ENCODE measurements around the gene PCSK5.
A peak's percentile ranks its signal among the peaks of the same experiment; 100 is the strongest.
"Not testable (repeated sequence)": the region's sequence is repeated elsewhere in the genome, so short reads cannot be mapped to it uniquely, and the experiment has no call there.

The PCSK5 gene

DNA sequence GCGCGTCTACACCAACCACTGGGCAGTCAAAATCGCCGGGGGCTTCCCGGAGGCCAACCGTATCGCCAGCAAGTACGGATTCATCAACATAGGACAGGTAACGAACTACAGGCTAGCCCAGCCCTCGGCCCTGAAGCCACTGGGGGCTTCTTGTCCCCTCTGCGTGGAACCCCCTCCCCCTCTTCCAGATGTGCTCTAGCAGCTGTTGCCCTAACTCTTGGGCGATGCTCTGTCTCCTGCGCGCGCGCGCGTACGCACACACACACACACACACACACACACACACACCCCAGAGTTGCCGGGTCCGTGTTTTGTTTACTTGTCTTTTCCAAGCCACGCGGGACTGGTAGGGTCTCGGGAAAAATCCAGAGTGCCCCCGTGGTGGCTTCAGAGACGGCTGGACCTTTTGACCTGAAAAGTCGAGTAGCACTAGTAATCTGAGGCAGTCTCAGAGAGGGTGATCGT lies 836 bp downstream of the PCSK5 start:
- DNase-seq = no peak

DNA sequence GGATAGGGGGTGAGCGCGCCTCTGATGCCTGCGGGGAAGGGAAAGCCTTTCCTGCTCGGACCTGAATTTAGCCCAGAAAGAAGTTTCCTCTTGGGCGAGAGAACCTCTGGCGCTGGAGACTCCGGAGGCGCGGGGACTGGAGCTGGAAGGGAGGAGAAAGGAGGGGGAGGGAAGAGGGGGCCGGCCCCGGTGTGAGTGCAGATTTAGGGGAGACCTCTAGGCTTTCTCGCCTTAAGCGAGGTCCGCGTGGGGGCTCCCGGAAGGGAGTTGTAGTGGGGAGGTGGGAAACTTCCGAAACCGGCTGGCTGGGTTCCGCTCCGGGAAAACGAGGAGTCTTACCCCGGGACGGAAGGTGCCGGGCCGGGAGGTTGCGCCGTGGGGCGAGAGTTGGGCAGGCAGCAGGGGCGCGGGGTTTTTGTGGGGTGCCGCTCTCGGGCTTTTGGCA lies 1.3 kb downstream of the PCSK5 start:
- no peak for DNase-seq

DNA sequence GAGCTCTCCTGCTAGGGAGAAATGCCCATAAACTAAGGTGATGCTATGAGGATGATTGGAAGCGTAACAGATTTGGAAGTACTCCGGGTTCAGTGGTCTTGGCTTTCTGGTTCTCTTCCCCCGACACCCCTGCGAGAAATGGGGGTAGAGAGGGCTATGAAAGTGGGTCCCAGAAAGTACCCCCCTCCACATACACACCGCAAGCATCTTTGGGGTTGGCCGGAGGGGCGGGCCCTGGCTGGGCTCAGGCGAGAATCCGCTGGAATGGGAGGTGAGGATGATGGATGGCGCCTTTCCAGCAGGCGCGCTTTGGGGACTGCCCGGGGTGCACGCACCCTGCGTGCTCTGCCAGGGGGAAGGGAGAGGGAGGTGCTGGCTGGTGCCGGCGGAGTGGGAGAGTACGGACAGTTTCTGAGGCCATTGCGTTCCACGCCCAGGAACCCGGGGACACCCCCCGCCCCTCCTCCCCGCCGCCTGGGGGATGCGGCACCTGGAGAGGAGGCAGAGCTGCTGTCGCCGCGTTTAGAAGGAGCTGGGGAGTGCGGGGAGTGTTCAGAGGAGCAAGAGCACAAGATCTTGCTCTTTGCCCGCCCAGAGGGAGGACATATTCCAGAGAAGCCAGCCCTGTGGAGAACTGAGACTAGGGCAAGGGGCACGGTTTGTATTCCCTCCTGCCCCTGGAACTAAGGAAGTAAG lies 1.9 kb downstream of the PCSK5 start:
- DNase-seq = no peak

DNA sequence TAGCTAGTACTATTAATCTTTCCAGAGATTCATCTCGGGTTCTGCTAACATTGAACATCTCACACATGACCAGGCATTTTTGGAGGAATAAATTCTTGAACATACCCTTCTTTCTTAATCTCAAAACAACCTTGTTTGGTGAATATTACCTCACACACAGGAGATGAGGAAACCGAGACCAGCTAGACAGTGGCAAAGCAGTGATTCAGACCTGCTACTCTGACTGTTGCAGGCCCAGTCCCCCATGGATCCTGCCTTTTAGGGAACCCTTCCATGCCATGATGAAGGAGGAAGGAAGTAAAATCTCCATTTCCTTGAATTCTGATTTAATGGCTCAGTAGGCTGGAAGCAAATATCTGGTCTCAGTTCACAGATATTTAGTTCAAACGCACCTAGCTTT lies 2.6 kb downstream of the PCSK5 start:
- DNase-seq = no peak

DNA sequence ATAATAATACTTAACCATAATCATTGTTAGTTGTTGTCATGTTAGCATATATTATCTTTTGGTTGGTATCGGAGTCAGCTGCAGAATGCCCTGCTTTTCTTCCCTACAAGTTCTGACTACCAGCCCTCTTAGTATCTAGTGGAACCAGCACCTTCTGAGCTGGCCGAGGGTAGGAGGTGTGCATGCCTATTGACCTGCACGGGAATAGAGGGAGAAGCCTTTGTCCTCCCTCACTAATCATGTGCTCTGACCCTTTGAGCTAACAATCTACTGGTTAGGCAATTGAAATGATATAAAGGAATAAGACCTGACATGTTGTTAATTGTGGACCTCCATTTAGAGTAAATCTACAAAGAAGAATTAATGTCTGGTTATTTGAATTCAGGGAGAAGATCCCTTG lies 4.1 kb downstream of the PCSK5 start:
- DNase-seq = no peak

DNA sequence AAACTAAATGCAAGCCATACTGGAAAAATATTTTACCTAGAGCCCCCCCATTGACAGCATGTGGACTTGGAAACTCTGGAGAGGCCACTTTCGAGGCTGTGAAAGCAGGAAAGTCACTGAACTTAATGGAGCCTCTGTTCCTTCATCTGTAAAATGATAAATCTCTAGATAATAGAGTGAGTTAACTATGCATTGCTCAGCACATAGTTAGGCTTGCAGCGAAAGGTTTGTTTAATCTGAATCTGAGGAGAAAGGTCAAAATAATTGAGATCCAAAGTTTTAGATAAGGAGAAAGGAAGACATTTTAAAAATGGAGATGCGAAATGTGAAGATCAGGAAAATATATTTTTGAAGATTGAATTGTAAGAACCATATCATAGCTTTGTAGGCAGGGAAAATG lies 4.6 kb downstream of the PCSK5 start:
- DNase-seq = no peak

DNA sequence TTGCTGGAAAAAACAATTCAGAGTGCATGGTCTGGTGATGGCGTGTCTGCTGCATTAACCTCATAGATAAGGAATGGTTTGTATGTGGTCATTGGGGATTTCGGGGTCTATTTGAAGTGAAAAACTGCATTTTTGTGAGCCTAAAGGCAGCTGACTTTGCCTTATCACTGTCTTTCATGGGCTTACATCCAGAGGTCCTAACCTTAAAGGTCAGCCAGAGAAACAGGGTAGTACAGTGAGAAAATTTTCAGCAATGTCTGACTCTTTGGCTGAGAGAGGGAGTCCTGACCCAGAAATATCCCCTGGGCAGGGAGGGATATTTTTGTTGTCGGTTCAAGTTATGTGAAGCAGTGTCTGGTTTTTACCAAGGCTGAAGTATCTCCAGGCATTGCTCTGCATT lies 5.7 kb downstream of the PCSK5 start:
- DNase-seq = no peak

DNA sequence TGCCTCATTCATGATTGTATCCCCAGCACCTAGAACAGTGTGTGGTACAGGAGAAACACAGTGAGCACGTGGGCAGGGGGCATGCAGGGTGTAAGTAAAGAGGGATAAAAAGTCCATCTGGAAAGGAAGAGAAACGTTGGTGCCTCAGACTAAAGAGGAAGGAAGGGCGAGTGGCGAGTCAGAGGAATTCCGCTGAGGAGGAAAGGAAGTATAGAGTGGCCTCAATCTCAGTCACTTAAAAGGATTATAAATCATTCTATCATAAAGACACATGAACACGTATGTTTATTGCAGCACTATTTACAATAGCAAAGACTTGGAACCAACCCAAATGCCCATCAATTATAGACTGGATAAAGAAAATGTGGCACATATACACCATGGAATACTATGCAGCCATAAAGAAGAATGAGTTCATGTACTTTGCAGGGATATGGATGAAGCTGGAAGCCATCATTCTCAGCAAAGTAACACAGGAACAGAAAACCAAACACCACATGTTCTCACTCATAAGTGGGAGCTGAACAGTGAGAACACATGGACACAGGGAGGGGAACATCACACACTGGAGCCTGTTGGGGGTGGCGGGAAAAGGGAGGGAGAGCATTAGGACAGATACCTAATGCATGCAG lies 10.5 kb downstream of the PCSK5 start:
- not testable (repeated sequence) for DNase-seq

DNA sequence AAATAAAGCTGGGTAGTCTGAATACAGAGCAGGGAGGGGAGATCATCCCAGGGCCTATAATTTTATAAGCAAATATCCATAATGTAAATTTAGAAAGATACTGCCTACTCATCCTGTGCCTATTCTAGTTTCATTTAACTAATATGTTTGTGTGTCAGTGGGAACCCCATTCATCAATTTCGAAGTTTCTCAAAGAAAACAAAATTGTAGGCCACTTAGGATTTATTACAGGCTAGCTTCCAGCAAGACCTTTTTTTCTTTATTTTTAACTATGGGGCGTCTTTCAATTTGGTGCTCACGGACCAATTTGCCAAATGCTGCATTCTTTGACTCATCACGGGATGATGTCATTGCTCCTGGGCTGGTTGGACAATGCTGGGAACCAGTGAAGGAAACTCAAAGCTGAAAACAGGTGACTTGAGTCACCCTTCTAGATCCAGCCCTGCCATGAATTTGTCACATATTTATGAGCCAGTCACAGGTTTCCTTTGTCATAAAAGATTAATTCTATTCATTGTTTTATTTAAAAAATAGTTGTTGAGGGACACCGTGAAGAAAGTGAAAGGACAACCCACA lies 13.4 kb downstream of the PCSK5 start:
- peak in 1 of 2 experiments; percentile 31 for DNase-seq

DNA sequence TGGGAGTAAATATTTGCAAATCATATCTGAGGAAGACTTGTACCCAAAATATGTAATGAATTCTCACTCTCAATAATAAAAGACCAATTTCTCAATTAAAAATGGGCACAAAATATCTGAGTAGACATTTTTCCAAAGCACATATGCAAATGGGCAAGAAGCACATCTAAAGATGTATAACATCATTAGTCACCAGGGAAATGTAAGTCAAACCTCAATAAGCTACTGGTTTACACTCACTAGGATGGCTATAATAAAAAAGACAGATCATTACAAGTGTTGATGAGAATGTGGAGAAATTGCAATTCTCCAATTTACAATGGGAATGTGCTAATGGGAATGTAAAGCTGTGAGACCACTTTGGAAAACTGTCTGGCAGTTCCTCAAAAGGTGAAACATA lies 13.9 kb downstream of the PCSK5 start:
- no peak for DNase-seq

DNA sequence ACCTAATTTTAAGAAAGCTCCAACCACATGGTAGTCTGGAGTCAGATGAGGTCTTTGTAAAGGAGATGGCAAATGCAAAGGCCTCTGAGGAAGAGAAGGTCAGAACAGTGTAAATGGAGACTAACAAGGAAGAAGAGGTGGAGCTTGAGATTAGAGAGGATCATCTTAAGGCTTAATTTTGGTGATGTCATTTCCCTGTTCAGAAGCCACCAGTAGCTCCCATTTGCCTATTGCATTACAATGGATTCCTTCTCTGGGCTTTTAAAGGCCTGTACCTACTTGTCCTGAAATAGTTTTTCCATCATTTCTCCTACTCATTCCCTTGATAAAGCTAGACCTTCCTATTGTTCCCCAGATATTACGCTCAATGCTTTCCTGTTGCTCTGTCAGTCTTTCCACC lies 16.1 kb downstream of the PCSK5 start:
- DNase-seq = no peak

DNA sequence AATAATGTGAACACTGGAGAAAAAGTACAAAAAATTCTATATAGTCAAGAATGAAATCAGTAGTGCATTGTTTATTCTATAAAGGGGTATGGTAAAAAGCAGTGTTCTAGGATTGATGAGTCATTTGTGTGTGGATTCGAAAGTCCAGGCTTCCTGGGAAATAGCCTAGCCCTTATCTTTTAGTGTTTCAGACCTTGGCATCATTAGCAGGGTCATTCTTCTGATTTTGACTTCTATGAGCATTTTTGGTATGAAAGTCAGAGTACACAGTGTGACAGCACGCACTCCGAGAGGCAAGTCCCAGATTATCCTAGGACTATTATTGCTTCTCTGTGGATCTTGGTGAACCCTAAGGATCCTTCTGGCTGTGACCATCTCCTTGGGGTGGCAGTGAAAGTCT lies 16.9 kb downstream of the PCSK5 start:
- DNase-seq = no peak

DNA sequence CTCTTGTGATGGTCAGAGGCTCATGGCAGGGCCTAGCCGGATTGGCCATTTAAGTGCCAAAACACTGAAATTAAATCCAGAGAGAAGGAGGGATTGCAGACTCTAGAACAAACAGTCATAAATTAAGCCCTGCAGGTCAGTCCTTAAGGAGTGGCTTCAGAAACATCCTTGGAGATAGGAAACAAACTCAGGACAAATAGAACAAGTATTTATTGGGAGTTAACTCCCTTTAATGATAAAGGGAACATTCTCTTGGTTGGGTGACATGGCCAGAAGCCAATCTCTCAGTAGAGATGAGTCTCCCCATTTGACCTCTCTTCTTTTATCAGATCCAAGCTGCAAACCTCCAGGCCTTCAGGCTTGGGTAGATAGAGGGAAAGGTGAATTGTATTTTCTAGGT lies 17.4 kb downstream of the PCSK5 start:
- DNase-seq = no peak

DNA sequence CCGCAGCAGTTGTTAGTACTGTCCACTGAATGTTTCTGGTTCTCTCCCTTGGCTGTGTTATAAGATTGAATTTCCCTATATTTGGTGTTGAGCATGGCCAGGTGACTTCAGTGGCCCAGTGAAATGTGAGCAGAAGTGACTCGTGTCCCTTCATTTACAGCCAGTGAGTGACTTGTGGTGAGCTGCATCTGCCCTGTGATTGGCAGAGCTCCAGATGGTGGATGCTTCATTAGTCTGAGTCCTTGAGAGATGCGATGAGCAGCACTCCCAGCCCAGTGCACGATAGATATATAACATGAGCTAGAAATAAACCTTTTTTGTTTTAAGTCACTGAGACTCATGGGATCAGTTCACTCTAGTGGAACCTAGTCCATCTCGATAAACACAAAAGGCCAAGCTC lies 19.3 kb downstream of the PCSK5 start:
- DNase-seq = no peak

DNA sequence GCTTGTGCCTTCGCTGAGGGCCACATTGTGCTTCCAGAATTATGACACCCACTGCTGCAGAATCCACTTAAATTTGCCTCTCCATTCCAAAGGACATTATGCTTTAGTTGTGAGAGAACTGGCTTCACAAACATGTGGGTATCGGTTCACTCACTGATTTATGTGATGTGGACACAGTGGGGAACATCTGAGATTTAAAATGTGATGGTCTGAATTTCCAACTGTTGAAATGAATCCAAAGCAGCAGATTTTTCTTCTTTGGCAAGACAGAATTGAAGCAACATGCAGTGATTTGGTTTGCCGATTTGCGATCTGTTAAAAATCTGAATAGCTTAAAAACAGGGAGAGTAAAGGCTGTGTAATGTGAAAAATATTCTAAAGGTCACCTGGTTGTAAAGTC lies 20.3 kb downstream of the PCSK5 start:
- DNase-seq = no peak

DNA sequence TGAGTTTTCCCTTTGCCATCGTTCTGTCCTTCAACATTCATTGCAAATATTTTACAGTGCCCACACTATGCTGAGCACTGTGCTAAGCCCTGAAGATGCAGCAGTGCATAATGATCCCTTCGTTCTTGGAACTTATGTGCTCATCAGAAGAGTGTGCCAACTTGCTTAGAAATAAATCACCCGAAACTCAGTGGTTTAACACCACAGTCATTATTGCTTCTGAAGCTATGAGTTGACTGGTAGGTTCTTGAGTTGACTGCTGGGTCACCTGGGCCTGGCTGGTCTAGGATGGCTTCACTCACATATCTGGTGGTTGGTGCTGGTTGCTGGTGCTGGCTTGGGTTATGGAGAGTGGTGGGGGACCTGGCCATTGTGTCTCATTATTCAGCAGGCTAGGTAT lies 20.9 kb downstream of the PCSK5 start:
- no peak for DNase-seq

DNA sequence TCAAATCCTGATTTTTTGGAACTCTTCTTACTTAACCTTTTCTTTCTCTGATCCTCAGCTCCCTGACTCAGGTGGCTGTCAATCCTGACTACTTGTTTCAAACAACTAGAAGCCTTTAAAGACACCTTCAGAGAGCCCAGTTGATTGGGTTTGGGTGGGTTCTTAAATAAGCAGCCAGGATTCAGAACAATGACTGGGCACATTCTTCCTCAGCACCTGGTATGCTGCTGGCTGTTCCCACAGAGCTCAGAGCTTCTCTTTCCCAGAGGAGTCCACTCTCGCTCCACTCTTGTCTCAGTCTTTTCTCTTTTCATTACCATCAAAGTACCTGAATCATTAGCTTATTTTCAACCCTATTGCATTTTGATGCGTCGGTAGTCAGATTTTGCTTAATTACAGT lies 22.5 kb downstream of the PCSK5 start:
- no peak for DNase-seq

DNA sequence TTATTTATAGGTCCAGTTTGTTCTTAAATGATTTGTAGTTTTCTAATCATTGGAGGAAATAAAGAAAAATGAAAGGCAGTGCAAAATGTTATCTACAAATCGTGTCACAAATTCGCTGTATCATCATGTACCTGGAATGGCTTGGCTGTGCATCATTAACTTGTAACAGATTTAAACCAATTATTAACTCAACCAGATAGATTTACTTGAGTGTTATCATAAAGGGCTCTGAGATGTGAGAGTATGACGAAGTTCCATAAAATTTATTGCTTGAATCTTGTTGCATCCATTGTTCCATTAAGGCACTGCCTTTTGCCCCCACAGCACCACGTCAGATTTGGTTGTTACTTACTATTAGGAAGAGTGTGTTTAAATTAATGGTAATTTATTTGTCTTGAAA lies 23.5 kb downstream of the PCSK5 start:
- no peak for DNase-seq

DNA sequence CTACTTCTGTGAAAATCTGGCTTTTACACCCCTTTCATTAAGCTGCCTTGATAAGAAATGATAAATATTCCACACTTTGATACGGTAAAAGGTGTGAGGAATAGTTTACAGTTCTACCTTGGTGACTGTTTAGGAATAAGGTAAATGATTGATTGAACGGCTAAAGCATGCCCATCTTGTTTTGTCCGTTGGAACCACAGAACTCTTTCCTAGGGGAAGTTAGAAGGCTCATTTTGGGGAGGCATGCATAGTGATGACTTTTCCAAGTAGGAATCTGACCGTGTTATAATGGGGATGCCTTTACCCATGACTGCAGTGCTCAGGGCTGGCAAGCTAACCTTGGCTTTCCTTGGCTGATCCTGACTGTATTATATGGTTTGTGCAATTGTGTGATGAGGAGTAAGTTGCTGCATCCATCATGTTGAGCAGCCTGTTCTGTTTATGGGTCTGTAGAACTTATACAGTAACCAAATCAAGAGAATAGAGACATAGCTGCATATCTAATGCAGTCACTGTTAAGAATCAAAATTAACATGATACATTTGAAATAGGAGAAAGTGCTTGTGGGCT lies 24.5 kb downstream of the PCSK5 start:
- DNase-seq = no peak

DNA sequence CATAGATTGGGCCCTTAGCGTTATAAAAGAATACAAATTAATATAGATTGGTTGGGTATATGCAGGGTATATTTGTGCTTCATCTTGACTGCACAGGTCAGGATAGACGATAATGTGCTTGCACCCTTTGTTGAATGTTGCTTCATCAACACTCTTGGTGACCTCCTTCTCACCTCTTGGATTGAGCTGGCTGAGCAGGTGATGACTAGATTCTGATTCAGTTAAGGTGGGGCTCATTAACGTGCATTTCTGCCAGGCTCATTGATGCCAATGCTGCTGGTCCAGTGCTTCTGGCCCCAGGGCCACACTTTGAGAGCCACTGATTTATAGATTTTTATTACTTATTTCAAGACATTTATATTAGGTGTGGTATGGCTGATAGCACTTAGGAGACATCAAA lies 27.7 kb downstream of the PCSK5 start:
- DNase-seq = no peak

DNA sequence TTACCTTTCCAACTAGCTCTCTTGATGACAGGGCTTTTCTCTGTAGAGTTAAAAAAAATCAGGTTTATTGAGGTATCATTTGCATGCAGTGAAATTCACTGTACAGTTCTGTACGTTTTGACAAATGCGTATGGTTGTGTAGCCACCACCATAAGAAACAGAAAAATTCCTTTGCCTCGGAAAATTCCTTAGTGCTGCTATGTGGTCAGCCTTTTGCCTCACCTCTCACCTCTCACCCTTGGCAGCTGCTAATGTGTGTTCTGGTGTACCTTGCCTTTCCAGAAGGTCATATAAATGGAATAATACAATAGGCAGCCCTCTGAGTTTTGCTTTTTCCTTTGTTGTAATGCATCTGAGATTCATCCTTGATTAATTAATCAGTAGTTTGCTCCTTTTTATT lies 28.4 kb downstream of the PCSK5 start:
- DNase-seq = no peak

DNA sequence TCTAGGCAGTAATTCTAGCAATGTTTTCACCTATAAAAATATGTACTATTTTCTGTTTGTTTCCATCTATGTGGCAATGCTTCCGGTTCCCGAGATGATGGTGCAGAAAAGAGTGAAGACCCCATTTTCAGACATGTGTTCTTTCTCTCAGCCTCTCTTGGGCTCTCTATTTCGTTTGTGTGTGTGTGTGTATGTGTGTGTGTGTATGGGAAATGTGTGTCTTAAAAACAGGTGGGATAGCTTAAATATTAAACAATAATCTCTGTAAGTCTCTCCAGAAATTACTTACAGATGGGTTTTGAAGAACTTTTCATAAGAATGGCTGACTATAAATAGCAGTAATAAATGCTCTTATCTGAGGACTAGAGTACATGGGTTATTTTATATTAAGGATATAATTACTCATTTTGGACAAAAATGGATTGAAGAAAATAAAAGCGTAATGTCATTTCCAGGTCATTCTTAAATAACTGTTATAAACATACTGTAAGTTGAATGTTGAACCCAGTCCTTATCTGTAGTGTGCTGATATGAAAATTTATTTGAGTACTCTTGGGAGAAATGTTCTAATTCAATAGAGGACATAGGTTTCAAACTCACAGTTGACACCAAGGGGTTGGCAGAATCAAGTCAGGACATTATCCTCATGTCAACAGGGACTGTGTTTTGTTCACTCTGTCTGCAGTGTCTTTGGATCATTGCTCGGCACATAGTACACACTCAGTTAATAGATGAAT lies 31.1 kb downstream of the PCSK5 start:
- DNase-seq = no peak

DNA sequence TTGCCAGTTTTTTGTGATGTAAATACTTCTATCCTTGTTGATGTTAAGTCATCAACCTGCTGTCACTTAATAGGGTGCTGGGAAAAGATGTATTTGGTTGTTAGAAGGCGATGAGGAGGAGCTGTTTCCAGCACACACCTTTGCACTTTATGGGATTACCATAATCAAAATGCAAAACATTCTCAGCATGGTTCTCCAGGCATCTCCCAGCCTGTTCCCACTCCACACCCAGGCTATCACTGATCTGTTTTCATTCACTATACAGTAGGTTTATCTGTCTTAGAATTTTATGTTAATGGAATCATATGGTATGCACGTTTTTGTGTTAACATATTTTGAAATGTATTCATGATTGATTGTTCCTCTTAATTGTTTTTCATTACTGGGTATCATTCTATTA lies 35.9 kb downstream of the PCSK5 start:
- no peak for DNase-seq

DNA sequence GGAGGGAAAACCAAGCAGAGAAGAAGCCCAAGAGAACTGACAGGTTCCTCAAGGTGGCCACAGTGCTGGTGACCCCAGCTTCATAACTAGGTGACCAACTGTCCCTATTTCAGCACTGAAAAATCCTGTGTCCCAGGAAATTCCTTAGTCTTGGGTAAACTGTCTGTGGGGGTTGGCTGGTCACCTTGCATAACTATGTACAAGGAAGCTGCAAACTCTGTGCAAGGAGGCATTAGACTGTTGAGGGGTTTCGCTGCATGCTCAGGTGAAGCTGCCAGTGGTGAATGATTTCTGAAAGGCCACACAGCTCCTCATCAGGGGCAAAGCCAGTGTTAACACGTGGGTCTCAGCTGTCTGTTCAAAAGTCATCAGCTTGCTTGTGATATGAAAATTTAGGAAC lies 36.9 kb downstream of the PCSK5 start:
- DNase-seq = no peak
